Inferior parietal cortex (tissue), 1 donor: Measurements from ENCODE around the gene VWA1.
"Not testable (repeated sequence)": the region's sequence is repeated elsewhere in the genome, so short reads cannot be mapped to it uniquely, and the experiment has no call there.

Source experiments
- DNase-seq: peaks from one replicate; pipeline ENCODE4 v3.0.0-alpha.2; 2016; ENCODE audit errors: extremely low spot score

Gene VWA1

DNA sequence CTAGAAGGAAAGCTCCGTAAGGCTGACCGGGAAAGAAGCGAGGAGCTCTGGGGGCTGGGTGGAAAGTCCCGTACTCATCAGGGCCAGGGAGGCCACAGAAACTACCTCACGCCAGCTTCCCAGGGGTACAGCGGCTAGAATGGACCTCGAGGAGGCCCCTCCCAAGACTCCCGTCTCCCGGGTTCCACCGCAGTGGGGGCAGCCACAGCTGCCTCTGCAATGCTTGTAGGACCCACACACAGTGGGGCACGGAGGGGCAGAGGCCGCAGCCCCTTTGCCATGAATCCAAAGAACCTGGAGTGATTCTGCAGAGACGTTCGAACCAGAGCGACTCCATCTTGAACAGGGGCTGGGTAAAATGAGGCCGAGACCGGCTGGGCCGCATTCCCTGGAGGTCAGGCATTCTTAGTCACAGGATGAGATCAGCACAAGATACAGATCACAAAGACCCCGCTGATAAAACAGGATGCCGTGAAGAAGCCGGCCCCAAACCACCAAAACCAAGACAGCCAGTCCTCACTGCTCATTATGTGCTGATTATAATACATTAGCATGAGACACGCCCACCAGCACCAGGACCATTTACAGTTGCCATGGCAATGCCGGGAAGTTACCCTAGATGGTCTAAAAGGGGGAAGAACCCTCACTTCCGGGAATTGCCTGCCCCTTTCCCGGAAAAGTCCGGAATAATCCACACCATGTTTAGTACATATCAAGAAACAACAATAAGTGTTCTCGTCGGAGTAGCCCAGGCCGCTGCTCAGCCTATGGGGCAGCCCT, 12.8 kb upstream of the VWA1 start:
- DNase-seq: no peak

DNA sequence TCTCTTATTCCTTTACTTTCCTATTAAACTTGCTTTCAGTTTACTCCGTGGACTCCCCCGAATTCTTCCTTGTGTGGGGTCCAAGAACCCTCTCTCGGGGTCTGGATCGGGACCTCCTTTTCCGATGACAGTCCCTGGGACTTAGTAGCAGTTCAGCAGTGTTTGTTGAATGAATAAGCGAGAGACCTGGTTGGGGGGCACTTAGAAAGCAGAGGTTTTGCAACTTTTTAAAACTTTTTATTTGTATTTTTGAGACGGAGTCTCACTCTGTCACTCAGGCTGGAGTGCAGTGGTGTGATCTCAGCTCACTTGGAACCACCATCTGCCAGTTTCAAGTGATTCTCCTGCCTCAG, 12.3 kb upstream of the VWA1 start:
- DNase-seq: no peak

DNA sequence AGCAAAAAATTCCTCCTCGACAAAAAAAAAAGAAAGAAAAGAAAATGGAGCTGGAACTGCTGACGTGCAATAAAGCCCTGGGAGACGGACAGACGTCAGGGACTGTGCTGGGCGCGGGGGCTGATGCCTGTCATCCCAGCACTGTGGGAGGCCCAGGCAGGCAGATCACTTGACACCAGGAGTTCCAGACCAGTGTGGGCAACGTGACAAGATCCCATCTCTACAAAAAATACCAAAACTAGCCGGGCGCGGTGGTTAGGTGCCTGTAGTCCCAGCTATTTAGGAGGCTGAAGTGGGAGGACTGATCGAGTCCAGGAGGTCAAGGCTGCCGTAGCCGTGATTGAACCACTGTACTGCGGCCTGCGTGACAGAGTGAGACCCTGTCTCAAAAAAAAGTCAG, 10.8 kb upstream of the VWA1 start:
- no peak for DNase-seq

DNA sequence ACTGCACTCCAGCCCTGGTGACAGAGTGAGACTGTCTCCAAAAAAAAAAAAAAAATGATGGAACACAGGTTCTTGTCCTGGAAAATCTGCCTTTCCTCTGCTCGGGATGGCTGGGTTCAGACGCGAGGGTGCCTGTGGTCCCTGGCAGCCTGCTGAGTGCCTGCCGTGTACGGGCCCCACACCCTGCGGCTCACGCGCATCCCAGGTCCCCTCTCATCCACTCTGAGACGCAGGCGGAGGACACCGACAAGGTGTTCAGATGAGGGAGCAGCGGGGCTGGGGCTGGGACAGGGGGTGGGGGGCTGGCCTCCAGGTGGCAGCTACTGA, 10.1 kb upstream of the VWA1 start:
- DNase-seq: no peak

DNA sequence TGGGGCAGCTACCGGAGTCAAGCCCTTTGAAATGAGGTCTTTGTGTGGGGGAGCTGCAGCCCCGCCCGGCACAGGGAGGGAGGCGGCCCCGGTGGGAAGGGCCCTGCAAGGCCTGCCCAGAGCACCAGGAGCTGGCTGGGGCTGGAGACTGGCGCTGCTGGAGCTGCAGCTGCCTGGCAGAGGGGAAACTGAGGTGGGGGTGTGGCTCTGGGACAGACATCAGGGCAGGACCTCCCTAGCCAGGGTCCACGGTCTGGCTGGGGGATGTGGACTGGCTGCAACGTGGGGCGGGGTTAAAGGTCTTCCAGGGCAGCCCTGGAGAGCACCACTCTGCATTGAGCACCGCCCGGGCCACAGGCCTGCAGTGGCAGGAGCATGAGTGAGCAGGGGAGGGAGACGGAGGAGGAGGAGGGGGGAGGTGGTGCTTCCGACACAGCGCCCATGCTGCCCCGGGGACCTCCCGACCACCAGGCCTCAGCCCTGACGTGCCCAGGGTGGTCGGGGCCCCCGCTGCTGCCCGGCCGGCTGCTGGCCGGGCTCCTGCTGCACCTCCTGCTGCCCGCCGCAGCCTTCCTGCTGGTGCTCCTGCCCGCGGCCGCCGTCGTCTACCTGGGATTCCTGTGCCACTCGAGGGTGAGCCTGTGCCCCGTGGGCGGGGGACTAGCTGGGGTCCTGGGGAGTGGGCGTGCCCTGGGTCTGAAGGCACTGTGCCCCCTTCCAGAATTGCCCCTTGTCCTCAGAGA, 9.6 kb upstream of the VWA1 start:
- peak; percentile 51 for DNase-seq

DNA sequence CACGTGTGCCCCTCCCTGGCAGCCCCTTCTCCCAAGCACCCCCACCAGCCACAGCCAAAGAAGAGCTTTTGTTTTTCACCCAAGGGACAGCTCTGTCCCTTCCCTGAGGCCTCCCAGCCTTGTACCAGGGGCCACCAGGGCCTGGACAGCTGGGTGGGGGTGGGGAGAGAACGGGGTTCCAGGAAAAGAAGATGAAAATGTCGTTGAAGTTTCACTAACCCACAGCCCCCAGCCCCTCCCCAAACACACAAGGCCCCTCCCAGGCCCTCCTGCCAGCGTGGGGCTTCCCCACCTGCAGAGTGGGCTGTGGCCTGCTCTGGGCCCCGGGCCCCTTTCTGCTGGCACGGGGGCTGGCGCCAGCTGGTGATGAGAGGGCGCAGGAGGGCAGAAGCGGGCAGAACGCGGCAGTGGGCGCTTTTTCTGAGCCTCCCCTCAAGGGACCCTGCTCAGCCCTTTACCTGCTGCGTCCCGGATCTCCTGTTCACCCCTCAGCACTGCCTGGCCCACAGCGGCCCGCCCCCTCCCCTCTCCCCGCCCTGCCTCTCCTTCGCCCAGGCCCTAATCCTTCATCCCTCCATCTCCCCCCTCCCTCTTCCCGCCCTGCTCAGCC, 8.9 kb upstream of the VWA1 start:
- peak; percentile 55 for DNase-seq

DNA sequence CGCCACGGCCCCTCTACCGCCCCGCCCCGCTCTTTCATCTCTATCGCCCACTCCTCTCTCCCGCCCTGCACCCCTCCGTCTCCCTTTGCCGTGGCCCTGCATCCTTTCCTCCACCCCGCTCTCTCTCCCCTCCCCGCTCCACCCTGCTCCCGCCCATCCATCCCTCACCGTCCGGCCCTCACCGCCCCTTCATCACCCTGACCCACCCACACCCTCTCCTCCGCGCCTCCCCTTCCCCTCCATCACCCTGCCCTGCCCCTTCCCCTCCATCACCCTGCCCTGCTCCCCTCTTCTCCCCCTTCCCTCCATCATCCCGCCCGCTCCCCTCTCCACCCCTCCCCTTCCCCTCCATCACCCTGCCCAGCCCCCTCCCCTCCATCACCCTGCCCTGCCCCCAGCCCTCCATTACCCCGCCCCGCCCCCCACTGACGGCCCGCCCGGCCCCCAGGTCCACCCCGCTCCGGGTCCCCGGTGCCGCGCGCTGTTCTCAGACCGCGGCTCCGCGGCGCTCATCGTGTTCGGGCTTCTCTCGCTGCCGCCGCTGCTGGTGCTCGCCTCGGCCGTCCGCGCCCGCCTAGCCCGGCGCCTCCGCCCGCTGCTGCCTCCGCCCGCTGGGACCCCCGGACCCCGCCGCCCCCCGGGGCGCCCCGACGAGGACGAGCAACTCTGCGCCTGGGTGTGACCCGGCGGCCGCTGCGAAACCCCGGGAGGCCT, 8.2 kb upstream of the VWA1 start:
- DNase-seq: no peak

DNA sequence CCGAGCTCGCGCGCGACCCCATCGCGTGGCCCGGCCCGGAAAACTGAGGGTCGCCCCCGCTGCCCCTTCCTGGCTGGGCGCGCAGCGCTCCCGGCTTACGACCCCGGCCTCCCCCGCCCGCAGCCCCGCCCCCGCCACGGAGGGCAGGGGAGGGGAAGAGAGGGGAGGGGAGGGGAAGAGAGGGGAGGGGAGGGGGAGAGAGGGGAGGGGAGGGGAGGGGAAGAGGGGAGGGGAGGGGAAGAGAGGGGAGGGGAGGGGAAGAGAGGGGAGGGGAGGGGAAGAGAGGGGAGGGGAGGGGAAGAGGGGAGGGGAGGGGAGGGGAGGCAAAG, 7.7 kb upstream of the VWA1 start:
- no peak for DNase-seq

DNA sequence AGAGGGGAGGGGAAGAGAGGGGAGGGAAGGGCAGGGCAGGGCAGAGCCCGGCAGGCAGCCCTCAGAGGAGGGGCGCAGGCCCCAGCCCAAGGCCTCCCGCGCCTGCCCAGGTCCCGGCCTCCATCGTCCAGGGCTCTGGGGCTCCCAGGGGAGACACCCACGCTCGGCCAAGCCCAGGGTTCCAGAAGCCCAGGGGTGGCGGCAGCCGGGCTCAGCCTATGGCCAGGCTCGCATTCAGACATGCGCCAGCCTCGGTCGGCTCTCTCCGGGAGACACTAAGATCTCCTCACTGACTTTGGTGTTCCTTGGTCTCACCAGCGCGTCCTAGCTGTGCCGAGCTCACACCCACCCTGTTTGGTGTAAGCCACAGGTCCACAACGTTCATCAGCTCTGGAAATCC, 7.3 kb upstream of the VWA1 start:
- no peak for DNase-seq

DNA sequence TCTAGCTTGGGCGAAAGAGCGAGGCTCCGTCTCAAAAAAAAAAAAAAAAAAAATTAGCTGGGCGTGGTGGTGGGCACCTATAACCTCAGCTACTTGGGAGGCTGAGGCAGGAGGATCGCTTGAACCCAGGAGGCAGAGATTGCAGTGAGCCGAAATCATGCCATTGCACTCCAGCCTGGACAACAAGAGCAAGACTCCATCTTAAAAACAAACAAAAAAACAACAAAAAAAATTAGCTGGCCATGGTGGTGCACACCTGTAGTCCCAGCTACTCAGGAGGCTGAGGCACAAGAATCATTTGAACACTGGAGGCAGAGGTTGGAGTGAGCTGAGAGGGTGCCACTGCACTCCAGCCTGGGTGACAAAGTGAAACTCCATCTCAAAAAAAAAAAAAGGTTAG, 6.5 kb upstream of the VWA1 start:
- DNase-seq: not testable (repeated sequence)

DNA sequence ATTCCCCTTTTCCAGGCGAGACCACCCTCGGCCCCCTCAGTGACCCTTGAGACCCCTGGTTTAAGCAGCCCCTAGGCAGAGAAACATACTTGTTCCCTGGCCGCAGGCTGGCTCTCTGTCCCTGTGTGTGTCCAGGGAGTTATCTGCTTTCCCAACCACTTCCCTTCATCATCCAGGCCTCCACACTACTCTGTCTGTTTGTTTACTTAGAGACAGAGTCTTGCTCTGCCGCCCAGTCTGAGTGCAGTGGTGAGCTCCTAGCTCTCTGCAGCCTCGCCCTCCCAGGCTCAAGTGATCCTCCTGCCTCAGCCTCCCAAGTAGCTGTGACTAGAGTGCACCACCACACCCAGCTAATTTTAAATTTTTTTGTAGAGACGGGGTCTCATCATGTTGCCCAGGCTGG, 5.8 kb upstream of the VWA1 start:
- DNase-seq: no peak

DNA sequence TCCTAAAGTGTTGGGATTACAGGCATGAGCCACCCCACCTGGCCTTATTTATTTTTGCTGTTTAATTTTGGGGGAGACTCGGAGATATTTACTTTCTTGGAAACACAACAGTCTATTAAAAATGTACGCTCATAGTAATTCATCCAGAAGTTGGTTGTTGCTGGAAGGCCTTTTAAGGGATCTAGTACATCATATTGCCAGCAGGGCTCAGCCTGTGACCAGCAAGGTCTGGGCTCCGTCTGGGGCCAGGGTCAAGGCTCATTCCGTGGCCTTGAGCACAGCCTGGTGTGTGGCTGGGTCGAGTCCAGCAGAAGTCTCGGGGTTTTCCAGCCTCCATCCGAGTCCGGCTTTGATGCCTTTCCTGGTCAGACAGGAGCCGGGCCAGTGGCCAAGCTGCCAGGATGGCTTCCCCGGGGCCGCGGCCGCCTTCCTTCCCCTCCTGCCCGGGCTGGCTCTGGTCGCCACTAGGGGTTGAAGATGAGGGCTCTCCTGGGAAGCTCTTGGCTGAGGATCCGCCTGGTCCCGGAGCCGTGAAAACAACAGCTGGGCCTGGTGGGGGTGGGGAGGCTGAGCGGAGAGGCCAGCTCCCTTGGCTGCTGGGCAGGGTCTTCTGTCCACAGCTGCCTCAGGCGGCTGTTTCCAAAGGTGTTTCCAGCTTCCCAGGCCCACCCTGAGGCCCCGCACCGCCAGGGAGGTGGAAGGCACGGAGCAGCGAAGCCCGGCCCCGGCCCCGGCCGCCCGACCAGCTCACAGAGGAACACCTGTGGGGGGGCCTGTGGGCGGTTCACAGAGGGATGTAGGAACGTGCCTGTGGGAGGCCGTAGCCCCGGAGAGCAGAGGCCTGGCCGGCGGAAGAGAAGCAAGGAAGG, 5.1 kb upstream of the VWA1 start:
- no peak for DNase-seq

DNA sequence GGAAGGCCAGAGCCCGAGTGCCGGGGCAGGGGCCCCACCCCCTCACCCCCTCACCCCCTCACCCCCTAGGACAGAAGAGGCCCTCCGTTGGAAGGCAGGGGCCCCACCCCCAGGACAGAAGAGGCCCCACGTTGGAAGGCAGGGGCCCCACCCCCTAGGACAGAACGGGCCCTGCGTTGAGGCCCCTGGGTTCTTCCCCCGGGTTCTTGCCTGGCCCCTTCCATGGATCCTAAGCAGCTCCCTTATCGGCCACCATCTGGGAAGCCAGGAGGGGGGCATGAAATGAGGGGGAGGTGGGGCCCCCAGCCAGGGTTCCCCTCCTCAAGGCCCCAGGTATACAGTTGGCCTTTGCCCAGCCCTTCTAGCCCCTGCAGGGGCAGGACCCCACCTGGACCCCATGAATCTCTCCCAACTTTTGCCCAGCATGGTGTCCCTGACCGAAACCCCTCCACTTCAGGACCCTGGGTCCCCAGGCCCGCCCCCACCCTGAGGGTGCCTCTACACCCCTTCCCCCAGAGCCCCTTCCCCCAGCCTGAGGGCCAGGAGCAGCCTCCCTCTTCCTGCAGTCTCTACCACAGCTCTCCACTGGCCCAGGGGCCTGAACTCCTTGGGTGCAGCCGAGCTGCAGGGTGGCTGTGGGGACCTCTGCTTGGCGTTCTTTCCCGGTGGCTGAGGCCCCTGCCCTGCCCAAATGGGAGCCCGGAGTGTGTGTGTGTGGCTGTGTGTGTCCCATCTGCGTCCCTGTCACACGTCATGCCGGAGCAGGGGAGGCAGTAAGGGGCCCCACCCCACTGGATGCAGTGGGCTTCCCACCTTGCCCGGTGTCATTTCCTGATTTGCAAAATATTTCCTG, 4.3 kb upstream of the VWA1 start:
- DNase-seq: no peak

DNA sequence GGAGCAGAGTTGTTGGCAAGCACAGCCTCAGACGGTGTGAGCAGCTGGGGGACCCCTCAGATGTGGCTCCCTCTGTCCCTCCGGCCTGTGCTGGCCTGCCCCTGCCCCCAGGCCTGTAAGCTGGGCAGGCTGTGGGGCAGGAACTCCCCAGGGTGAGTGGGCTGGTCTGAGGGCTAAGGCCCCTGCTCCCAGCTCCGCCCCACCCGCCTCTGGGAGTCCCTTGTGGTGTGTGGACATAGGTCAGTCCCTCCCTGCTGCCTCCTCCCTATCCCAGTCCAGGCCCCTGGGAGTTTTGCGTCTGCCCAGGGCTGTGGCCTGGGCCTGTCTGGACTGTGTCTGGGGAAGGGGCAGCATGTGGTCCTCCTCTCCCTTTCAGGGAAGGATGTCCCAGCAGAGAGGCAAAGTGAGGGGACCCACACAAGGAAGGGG, 3.6 kb upstream of the VWA1 start:
- DNase-seq: no peak

DNA sequence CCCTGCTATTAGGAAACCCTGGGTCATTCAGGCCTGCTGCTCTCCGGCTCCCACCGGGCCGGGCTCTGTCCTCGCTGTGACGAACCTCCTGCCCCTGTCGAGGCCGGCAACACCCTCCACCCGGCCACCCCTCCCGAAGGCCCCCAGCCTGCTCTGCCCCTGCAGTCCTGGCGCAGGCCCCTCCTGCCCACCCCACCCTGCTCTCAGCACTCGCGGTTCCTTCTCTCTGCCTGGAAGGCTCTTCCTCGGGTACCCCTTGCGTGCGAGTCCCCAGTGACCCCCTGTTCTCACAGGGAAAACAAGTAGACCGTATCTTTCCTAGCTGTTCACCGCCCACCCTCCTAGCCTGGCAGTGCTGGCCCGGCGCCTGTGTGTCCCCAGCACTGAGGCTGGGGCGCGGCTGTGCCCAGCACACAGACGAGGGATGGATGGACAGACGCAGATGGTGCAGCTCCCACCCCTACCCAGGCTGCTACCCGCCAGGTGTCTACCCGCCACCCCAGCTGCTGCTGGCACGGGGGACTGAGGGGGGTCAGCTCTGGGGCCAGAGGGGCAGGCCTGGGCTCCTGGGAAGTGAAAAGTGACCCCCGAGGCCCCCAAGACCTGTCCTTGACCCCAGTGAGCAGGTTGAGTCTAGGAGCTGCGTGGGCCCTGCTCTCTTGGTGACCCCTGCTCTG, 3.1 kb upstream of the VWA1 start:
- DNase-seq: no peak

DNA sequence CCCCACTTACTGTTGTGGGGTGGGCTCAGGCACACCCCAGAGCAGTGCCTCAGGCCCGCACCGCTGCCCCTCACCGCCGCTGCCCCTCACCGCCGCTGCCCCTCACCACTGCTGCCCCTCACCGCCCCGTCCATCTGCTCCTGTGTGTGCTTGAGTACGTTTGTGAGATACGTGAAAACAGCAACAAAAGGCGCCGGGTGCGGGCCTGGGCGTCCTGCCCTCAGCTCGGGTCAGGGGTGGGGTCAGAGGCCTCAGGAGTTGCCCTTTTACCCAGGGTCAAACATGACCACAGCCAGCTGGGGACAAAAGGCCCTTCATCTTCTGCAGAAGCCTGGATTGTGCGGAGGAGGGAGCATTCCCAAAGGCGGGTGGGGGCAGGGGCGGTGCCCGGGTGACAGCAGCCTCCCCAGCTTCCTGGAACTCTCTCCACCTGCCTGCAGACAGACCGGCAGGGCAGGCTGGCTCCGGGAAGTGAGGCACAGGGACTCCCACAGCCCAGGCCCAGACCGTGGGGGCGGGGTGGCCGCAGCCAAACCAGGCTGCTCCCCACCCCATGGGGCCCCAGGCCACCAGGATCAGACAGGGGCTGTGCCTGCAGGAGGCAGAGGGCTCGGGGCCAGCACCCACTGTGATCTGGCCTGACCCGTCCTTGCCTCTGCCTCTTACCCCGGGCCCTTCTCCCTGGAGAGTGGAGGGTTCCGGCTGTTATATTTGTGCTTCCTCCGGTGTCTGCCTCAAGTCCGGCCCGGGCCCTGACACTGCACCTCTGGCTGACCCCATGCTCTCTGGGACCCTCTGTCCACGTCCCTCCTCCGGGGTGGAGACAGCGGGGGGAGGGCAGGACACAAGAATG, 2.3 kb upstream of the VWA1 start:
- peak; percentile 60 for DNase-seq

DNA sequence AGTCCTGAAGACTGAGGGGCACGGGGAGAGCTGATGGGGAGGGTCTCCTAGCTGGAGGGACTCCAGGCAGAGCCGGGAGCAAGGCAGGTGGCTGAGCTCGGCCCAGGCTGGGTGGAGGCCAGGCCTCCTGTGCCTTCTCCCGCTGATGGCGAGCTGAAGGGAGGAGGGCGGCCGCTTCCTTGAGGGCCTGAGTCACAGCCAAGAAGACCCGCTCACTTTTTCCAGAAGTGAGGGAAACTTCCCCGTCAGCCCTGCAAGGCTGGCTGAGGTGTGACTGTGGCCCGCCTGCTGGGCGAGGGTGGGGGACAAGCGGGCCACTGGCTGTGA, 1.7 kb upstream of the VWA1 start:
- DNase-seq: no peak

DNA sequence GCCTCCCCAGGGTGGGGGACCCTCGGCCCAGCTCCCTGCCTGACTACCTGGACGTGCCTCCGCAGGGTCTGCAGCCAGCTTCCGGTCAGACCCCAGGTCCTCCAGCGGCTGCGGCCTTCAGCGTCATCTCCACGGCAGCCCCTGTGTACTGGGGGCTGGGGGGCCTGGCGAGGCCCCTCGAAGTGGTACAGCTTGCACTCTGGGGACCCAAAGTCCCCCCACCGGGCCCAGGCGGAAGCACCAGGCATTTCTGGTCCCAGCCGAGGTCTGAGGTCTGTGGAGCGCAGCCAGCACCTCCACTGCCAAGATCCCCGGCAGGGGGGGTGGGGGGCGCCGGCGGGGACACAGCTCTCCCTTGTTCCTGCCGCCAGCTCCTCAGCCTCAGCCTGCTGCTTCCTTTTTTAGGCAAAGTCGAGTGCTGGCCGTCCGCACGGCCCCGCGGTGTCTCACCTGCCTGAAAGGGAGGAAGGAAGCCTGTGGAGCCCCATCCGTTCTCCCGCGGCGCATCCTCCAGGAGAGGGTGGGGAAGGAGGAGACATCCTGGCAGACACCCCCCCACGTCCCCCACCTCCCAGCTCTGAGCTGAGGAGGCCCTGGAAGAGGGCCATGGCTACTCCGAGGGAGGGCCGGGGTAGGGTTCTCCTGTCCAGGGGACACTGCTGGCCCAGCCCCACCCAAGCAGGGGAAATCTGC, 1.2 kb upstream of the VWA1 start:
- no peak for DNase-seq

DNA sequence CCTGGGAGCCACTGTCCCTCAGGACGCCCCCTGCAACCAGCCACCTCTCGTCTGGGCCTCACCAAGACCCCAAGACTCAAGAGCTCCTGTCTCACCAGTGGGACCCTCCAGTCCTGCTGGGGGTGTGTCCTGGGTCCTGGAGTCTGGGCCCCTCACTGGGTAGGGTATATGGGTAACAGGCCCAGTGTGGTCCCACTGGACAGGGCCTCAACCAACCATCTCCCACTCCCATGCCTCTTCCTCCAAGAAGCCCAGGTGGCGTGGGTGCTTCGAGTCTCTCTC, 725 bp upstream of the VWA1 start:
- no peak for DNase-seq
